ENCODE data around the gene FAM120C. TPM values are rescaled to one million over a fixed set of nuclear protein-coding genes. Genes with fewer than 3 reads are reported as not detected.

The FAM120C gene
- total RNA-seq, 1 experiment from 2014 or later: 21.8 TPM

DNA sequence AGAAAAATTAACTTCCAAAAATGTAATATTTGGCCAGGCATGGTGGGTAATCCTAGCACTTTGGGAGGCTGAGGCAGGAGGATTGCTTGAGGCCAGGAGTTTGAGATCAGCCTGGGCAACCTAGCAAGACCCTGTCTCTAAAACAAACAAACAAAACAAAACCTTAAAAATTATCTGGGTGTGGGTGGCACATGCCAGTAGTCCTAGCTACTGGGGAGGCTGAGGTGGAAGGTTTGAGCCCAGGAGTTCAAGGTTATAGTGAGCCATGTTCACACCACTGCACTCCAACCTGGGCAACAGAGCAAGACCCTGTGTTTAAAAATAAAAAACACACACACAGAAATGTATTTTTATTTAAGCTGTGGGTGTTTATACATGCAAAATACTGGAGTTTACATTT, 12.0 kb downstream of the FAM120C start:
- H3K9me3 ChIP-seq (ENCODE audit: low read depth, low read length, poor library complexity, severe bottlenecking): no peaks in the 10 kb centered on the region
- H3K4me1 ChIP-seq (ENCODE audit: insufficient read depth, low read length, poor library complexity, severe bottlenecking): no peaks in the 10 kb centered on the region
- DNase-seq (ENCODE audit: low spot score): no peak
- no peak overlapping the region for H3K4me3 ChIP-seq (ENCODE audit: low read depth, low read length, poor library complexity, severe bottlenecking)
- no peaks in the 10 kb centered on the region for H3K27me3 ChIP-seq (replicated peaks; ENCODE audit: insufficient read depth, low read depth, low read length, poor library complexity)
- intact Hi-C loops (cut with micrococcal nuclease; ENCODE audit: unreplicated experiment): no loop called here
- no peak overlapping the region for H3K27ac ChIP-seq (ENCODE audit: low read depth, low read length, poor library complexity, severe bottlenecking)
- CTCF ChIA-PET: no interaction called here
- no peaks in the 10 kb centered on the region for H3K36me3 ChIP-seq (ENCODE audit: insufficient read depth, low read length, poor library complexity, severe bottlenecking)
- TF ChIP-seq CTCF (conservative IDR thresholded peaks at IDR 0.05; ENCODE audit: low read depth, low read length): no peak
- no peak for TF ChIP-seq EZH2 (IDR thresholded peaks at IDR 0.05; ENCODE audit: borderline replicate concordance, low read depth, low read length, poor library complexity, severe bottlenecking)
- POLR2A ChIA-PET (ENCODE audit: low non-redundant PET): no interaction called here
- BruUV-seq (replicated peaks): no TSS peak

DNA sequence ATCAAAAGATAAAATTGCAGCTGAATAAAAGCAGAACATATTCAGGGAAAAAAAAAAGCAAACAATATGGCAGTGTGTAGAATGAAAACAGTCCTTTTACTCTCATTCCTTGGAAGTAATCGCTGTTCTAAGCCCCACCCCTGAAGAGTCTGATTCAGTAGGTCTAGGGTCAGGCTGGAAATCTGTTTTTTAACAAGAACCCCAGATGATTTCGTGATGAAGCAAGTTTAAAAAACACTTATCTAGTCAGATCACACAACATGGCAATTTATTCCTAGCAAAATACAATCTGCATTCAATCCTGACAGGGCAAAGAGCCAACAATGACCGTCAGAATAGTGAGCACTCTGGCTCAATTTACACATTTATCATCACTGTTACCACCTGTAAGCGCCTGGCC, 16.1 kb downstream of the FAM120C start:
- TF ChIP-seq EZH2 (IDR thresholded peaks at IDR 0.05; ENCODE audit: borderline replicate concordance, low read depth, low read length, poor library complexity, severe bottlenecking) (no peak), CTCF (conservative IDR thresholded peaks at IDR 0.05; ENCODE audit: low read depth, low read length) (no peak)
- no peak for DNase-seq (ENCODE audit: low spot score)
- Histone ChIP-seq H3K27me3 (replicated peaks; ENCODE audit: insufficient read depth, low read depth, low read length, poor library complexity) (no peaks in the 10 kb centered on the region), H3K4me1 (ENCODE audit: insufficient read depth, low read length, poor library complexity, severe bottlenecking) (no peaks in the 10 kb centered on the region), H3K27ac (ENCODE audit: low read depth, low read length, poor library complexity, severe bottlenecking) (no peak overlapping the region), H3K4me3 (ENCODE audit: low read depth, low read length, poor library complexity, severe bottlenecking) (no peak overlapping the region), H3K36me3 (ENCODE audit: insufficient read depth, low read length, poor library complexity, severe bottlenecking) (no peaks in the 10 kb centered on the region), H3K9me3 (ENCODE audit: low read depth, low read length, poor library complexity, severe bottlenecking) (no peaks in the 10 kb centered on the region)
- CTCF ChIA-PET: no interaction called here
- intact Hi-C loops (cut with micrococcal nuclease; ENCODE audit: unreplicated experiment): no loop called here
- POLR2A ChIA-PET (ENCODE audit: low non-redundant PET): no interaction called here
- BruUV-seq (replicated peaks): no TSS peak

DNA sequence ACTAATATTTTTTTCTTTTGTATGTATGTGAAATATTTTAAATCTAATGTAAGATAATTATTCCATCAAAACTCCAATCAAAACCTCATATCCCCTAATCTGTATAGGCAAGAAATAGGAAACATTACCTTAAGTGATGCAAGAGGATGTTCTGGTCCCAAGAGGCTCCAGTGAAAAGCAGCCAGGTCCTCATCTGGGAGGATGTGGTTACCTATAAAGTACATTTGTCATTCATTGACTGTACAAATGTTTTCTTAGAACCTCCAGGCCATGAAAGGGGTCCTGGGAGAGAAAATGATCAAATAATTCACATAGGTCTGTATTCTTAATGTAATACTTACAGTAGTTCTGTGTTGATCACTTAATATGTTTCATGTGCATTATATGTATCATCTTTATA, 25.5 kb downstream of the FAM120C start:
- POLR2A ChIA-PET (ENCODE audit: low non-redundant PET): no interaction called here
- Histone ChIP-seq H3K36me3 (ENCODE audit: insufficient read depth, low read length, poor library complexity, severe bottlenecking) (no peaks in the 10 kb centered on the region), H3K4me3 (ENCODE audit: low read depth, low read length, poor library complexity, severe bottlenecking) (no peak overlapping the region), H3K27me3 (replicated peaks; ENCODE audit: insufficient read depth, low read depth, low read length, poor library complexity) (no peaks in the 10 kb centered on the region), H3K27ac (ENCODE audit: low read depth, low read length, poor library complexity, severe bottlenecking) (no peak overlapping the region), H3K4me1 (ENCODE audit: insufficient read depth, low read length, poor library complexity, severe bottlenecking) (no peaks in the 10 kb centered on the region), H3K9me3 (ENCODE audit: low read depth, low read length, poor library complexity, severe bottlenecking) (no peaks in the 10 kb centered on the region)
- CTCF ChIA-PET: no interaction called here
- intact Hi-C loops (cut with micrococcal nuclease; ENCODE audit: unreplicated experiment): no loop called here
- DNase-seq (ENCODE audit: low spot score): no peak
- TF ChIP-seq CTCF (conservative IDR thresholded peaks at IDR 0.05; ENCODE audit: low read depth, low read length): no peak
- BruUV-seq (replicated peaks): no TSS peak

Data from A673 (cell line).